ENCODE data around the gene SYNGAP1.
A peak's percentile ranks its signal among the peaks of the same experiment; 100 is the strongest.

Gene SYNGAP1

DNA sequence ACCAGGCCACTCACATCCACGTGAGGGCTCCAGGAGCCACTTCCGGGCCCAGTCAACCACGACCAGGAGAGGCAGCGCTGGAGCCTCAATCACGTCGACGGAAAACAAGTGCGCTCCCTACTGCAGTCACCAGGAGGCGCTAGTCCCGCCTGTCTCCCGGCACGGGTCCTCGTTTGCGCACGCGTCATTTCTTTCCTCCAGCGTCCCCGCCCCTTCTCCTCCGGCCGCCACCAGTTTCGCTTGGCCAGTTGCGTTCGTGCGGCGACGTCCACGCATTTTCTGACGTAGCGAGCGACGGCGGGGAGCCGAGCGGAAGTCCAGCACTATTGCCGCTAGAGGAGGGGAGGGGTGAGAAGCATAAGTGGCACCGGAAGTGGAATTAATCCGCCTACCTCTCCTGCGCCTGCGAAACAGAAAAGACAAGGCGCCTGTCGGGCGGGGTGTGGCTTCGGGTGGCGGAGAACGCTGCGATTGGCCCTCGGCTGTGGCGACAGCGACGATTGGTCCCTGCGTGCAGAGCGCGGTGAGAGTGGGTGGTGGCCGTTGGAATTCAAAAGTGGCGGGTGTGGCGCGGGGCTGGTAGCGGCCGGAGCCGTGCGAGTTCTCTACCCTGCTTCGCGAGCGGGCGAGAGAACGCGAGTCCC, 28.5 kb upstream of the SYNGAP1 start, which contains the start of gene KIFC1:
TSS of gene KIFC1 (plus strand) at position 546 of the 644 bp plus-strand sequence. CDS start 163 bp downstream, outside the sequence.
- Histone ChIP-seq H3K4me2 (ENCODE audit: low read length) (peak within 1 kb of the TSS; percentile 85), H3K79me2 (ENCODE audit: control insufficient read depth, insufficient read depth, low read length, poor library complexity) (peaks cover 21% of the 10 kb centered on the region), H4K12ac (ENCODE audit: low read depth, low read length) (peak within 1 kb of the TSS; percentile 30), H3K36me3 (ENCODE audit: control insufficient read depth in 1 of 2, insufficient read depth in 2 of 2, low read length in 2 of 2) (peaks cover 0 to 1% of the 10 kb centered on the region in 2 experiments), H3K9me3 (ENCODE audit: insufficient read depth, low read depth, low read length) (no peaks in the 10 kb centered on the region), H3K4me1 (ENCODE audit: control insufficient read depth in 1 of 2, insufficient read depth in 2 of 2, low read length in 2 of 2) (peaks cover 0 to 12% of the 10 kb centered on the region in 2 experiments), H3K9ac (ENCODE audit: low read length) (peak within 1 kb of the TSS; percentile 83), H3K27ac (ENCODE audit: low read depth, low read length) (peak within 1 kb of the TSS; percentile 77), H2BK120ac (ENCODE audit: insufficient read depth, low read length, poor library complexity) (peak within 1 kb of the TSS; percentile 77), H2AFZ (ENCODE audit: insufficient read depth, low read length, poor library complexity) (peak within 1 kb of the TSS; percentile 89), H2BK5ac (ENCODE audit: low read depth, low read length, poor library complexity) (peak within 1 kb of the TSS; percentile 34), H4K8ac (ENCODE audit: low read depth, low read length) (peak within 1 kb of the TSS; percentile 79), H3K27me3 (ENCODE audit: insufficient read depth, low read length) (no peaks in the 10 kb centered on the region), H3K4me3 (ENCODE audit: low read depth, low read length) (peak within 1 kb of the TSS; percentile 96), H2BK12ac (ENCODE audit: low read length) (no peak within 1 kb of the TSS), H3K4ac (ENCODE audit: low read depth, low read length) (peak within 1 kb of the TSS; percentile 97), H3K14ac (ENCODE audit: low read length) (peak within 1 kb of the TSS; percentile 88), H3K18ac (ENCODE audit: low read length) (peak within 1 kb of the TSS; percentile 88), H3K23ac (ENCODE audit: low read length) (no peak within 1 kb of the TSS), H4K91ac (ENCODE audit: low read depth, low read length) (peak within 1 kb of the TSS; percentile 95), H2AK5ac (ENCODE audit: low read length) (peak within 1 kb of the TSS; percentile 5), H3K79me1 (ENCODE audit: low read length) (peaks cover 6% of the 10 kb centered on the region)
- DNase-seq, result peak; percentile 100
- whole genome bisulfite sequencing (ENCODE audit: extremely low coverage, insufficient coverage, insufficient read length), result no CpG with 5 or more reads among the region's 67 CpGs

- H3K4me2 ChIP-seq (ENCODE audit: low read length), result peak overlapping the region; percentile 85
- peak overlapping the region; percentile 88 for H3K14ac ChIP-seq (ENCODE audit: low read length)
- no peak overlapping the region for H3K23ac ChIP-seq (ENCODE audit: low read length)
- H3K4me3 ChIP-seq (ENCODE audit: low read depth, low read length), result peak overlapping the region; percentile 96
- peak overlapping the region; percentile 83 for H3K9ac ChIP-seq (ENCODE audit: low read length)
- peak overlapping the region; percentile 5 for H2AK5ac ChIP-seq (ENCODE audit: low read length)
- no CpG with 5 or more reads among the region's 31 CpGs for WGBS (ENCODE audit: extremely low coverage, insufficient coverage, insufficient read length)
- H3K27ac ChIP-seq (ENCODE audit: low read depth, low read length), result peak overlapping the region; percentile 76
- H3K4ac ChIP-seq (ENCODE audit: low read depth, low read length), result peak overlapping the region; percentile 89
- no peak overlapping the region for H4K12ac ChIP-seq (ENCODE audit: low read depth, low read length)
- peak overlapping the region; percentile 88 for H3K18ac ChIP-seq (ENCODE audit: low read length)
- H2BK12ac ChIP-seq (ENCODE audit: low read length), result no peak overlapping the region
- peak overlapping the region; percentile 34 for H2BK5ac ChIP-seq (ENCODE audit: low read depth, low read length, poor library complexity)
- no peaks in the 10 kb centered on the region for H3K9me3 ChIP-seq (ENCODE audit: insufficient read depth, low read depth, low read length)
- H3K4me1 ChIP-seq (ENCODE audit: control insufficient read depth in 1 of 2, insufficient read depth in 2 of 2, low read length in 2 of 2), result peaks cover 0 to 12% of the 10 kb centered on the region in 2 experiments
- H2AFZ ChIP-seq (ENCODE audit: insufficient read depth, low read length, poor library complexity), result peak overlapping the region; percentile 89
- H2BK120ac ChIP-seq (ENCODE audit: insufficient read depth, low read length, poor library complexity), result peak overlapping the region; percentile 77
- H3K79me2 ChIP-seq (ENCODE audit: control insufficient read depth, insufficient read depth, low read length, poor library complexity), result peaks cover 22% of the 10 kb centered on the region
- peaks cover 6% of the 10 kb centered on the region for H3K79me1 ChIP-seq (ENCODE audit: low read length)
- peak in 1 of 2 donors; percentile 13 for DNase-seq
- no peaks in the 10 kb centered on the region for H3K27me3 ChIP-seq (ENCODE audit: insufficient read depth, low read length)
- peaks cover 0 to 2% of the 10 kb centered on the region in 2 experiments for H3K36me3 ChIP-seq (ENCODE audit: control insufficient read depth in 1 of 2, insufficient read depth in 2 of 2, low read length in 2 of 2)
- H4K91ac ChIP-seq (ENCODE audit: low read depth, low read length), result peak overlapping the region; percentile 95
- H4K8ac ChIP-seq (ENCODE audit: low read depth, low read length), result peak overlapping the region; percentile 72
These were observed 27.8 kb upstream of the SYNGAP1 start for GRCh38 chr6:33391922-33392594.

DNA sequence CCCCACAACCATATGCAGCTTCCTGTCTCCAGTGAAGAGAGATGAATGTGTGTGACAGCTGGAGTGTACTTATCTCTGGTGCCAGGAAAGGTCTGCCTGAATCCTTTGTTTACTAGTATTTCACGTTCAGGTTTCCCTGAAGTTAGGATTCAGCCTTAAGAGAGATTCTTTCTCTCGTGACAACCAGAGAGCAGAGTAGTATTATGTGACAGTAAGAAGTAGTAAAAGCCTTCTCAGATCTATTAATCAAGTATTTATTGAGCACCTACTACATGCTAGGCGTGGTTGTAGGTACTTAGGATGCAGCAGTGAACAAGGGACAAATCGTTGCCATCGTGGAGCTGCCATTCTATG, 27.3 kb upstream of the SYNGAP1 start:
- Histone ChIP-seq H3K18ac (ENCODE audit: low read length) (no peak overlapping the region), H3K27ac (ENCODE audit: low read depth, low read length) (no peak overlapping the region), H4K8ac (ENCODE audit: low read depth, low read length) (no peak overlapping the region), H3K79me2 (ENCODE audit: control insufficient read depth, insufficient read depth, low read length, poor library complexity) (peaks cover 22% of the 10 kb centered on the region), H3K4me1 (ENCODE audit: control insufficient read depth in 1 of 2, insufficient read depth in 2 of 2, low read length in 2 of 2) (peaks cover 0 to 12% of the 10 kb centered on the region in 2 experiments), H2BK12ac (ENCODE audit: low read length) (no peak overlapping the region), H2AK5ac (ENCODE audit: low read length) (no peak overlapping the region), H3K79me1 (ENCODE audit: low read length) (peaks cover 6% of the 10 kb centered on the region), H2BK5ac (ENCODE audit: low read depth, low read length, poor library complexity) (no peak overlapping the region), H3K14ac (ENCODE audit: low read length) (no peak overlapping the region), H3K36me3 (ENCODE audit: control insufficient read depth in 1 of 2, insufficient read depth in 2 of 2, low read length in 2 of 2) (peaks cover under 1 to 2% of the 10 kb centered on the region in 2 experiments), H3K9ac (ENCODE audit: low read length) (peak overlapping the region; percentile 83), H2BK120ac (ENCODE audit: insufficient read depth, low read length, poor library complexity) (no peak overlapping the region), H3K4me3 (ENCODE audit: low read depth, low read length) (peak overlapping the region; percentile 96), H3K9me3 (ENCODE audit: insufficient read depth, low read depth, low read length) (no peaks in the 10 kb centered on the region), H4K12ac (ENCODE audit: low read depth, low read length) (no peak overlapping the region), H3K4me2 (ENCODE audit: low read length) (peak overlapping the region; percentile 85), H3K23ac (ENCODE audit: low read length) (no peak overlapping the region), H3K27me3 (ENCODE audit: insufficient read depth, low read length) (no peaks in the 10 kb centered on the region), H4K91ac (ENCODE audit: low read depth, low read length) (no peak overlapping the region), H3K4ac (ENCODE audit: low read depth, low read length) (peak overlapping the region; percentile 97), H2AFZ (ENCODE audit: insufficient read depth, low read length, poor library complexity) (no peak overlapping the region)
- no peak for DNase-seq
- no CpG with 5 or more reads among the region's 5 CpGs for whole genome bisulfite sequencing (ENCODE audit: extremely low coverage, insufficient coverage, insufficient read length)

GRCh38 chr6:33392979-33393378, 26.9 kb upstream of the SYNGAP1 start:
- Histone ChIP-seq H3K9ac (ENCODE audit: low read length) (peak overlapping the region; percentile 35), H2AFZ (ENCODE audit: insufficient read depth, low read length, poor library complexity) (no peak overlapping the region), H2BK5ac (ENCODE audit: low read depth, low read length, poor library complexity) (no peak overlapping the region), H3K18ac (ENCODE audit: low read length) (no peak overlapping the region), H3K27ac (ENCODE audit: low read depth, low read length) (no peak overlapping the region), H2BK120ac (ENCODE audit: insufficient read depth, low read length, poor library complexity) (no peak overlapping the region), H3K4me1 (ENCODE audit: control insufficient read depth in 1 of 2, insufficient read depth in 2 of 2, low read length in 2 of 2) (peaks cover 0 to 12% of the 10 kb centered on the region in 2 experiments), H4K12ac (ENCODE audit: low read depth, low read length) (no peak overlapping the region), H3K23ac (ENCODE audit: low read length) (no peak overlapping the region), H3K4me3 (ENCODE audit: low read depth, low read length) (no peak overlapping the region), H3K9me3 (ENCODE audit: insufficient read depth, low read depth, low read length) (no peaks in the 10 kb centered on the region), H3K4me2 (ENCODE audit: low read length) (peak overlapping the region; percentile 85), H3K27me3 (ENCODE audit: insufficient read depth, low read length) (no peaks in the 10 kb centered on the region), H3K14ac (ENCODE audit: low read length) (no peak overlapping the region), H4K8ac (ENCODE audit: low read depth, low read length) (no peak overlapping the region), H3K4ac (ENCODE audit: low read depth, low read length) (peak overlapping the region; percentile 97), H2BK12ac (ENCODE audit: low read length) (no peak overlapping the region), H3K36me3 (ENCODE audit: control insufficient read depth in 1 of 2, insufficient read depth in 2 of 2, low read length in 2 of 2) (peaks cover 3 to 4% of the 10 kb centered on the region in 2 experiments), H2AK5ac (ENCODE audit: low read length) (no peak overlapping the region), H3K79me2 (ENCODE audit: control insufficient read depth, insufficient read depth, low read length, poor library complexity) (peaks cover 22% of the 10 kb centered on the region), H3K79me1 (ENCODE audit: low read length) (peaks cover 6% of the 10 kb centered on the region), H4K91ac (ENCODE audit: low read depth, low read length) (no peak overlapping the region)
- no CpG with 5 or more reads among the region's 3 CpGs for WGBS (ENCODE audit: extremely low coverage, insufficient coverage, insufficient read length)
- no peak for DNase-seq

All from trophoblast cell (in vitro differentiated cells and primary cell).